Dedifferentiated amniotic fluid mesenchymal stem cell (primary cell): ENCODE measurements around the gene THAP4.

Source experiments
- DNase-seq: peaks from one replicate; pipeline ENCODE4 v3.0.0-alpha.2; 2016; ENCODE audit errors: extremely low spot score

THAP4 gene

GRCh38 chr2:241637018-241637794 lies at the start of gene THAP4, which contains the start of gene ATG4B:
THAP4 (minus strand) TSS chr2:241637158; CDS start chr2:241637017, 141 bp downstream.
ATG4B (plus strand) TSS chr2:241637693; CDS start chr2:241637715, 22 bp downstream.
- peak; percentile 63 for DNase-seq

GRCh38 chr2:241686324-241686649 lies 49.3 kb upstream of the THAP4 start:
- DNase-seq, result no peak

- peak; percentile 90 for DNase-seq
These were observed 44.1 kb upstream of the THAP4 start for GRCh38 chr2:241680827-241681599.

GRCh38 chr2:241680044-241680443 lies 43.1 kb upstream of the THAP4 start:
- DNase-seq, result no peak

- DNase-seq, result no peak
These were observed 42.0 kb upstream of the THAP4 start for GRCh38 chr2:241678784-241679540.

- no peak for DNase-seq
These were observed 41.3 kb upstream of the THAP4 start for GRCh38 chr2:241678307-241678706.

GRCh38 chr2:241677392-241677791 lies 40.4 kb upstream of the THAP4 start:
- DNase-seq, result no peak

- DNase-seq, result no peak
These were observed 39.7 kb upstream of the THAP4 start for GRCh38 chr2:241676665-241677064.

GRCh38 chr2:241675885-241676284 lies 38.9 kb upstream of the THAP4 start:
- DNase-seq, result no peak

- no peak for DNase-seq
These were observed 37.1 kb upstream of the THAP4 start for GRCh38 chr2:241673797-241674725.

GRCh38 chr2:241673189-241673663 lies 36.3 kb upstream of the THAP4 start:
- no peak for DNase-seq

- DNase-seq, result no peak
These were observed 35.6 kb upstream of the THAP4 start for GRCh38 chr2:241672243-241673188.

- DNase-seq, result no peak
These were observed 34.7 kb upstream of the THAP4 start for GRCh38 chr2:241671457-241672240.

- DNase-seq, result no peak
These were observed 33.6 kb upstream of the THAP4 start for GRCh38 chr2:241670333-241671110.

- no peak for DNase-seq
These were observed 31.9 kb upstream of the THAP4 start for GRCh38 chr2:241668839-241669238.

- no peak for DNase-seq
These were observed 31.4 kb upstream of the THAP4 start for GRCh38 chr2:241668354-241668753.

GRCh38 chr2:241666627-241667400 lies 29.9 kb upstream of the THAP4 start:
- DNase-seq, result no peak
